CD4-positive, CD25-positive, alpha-beta regulatory T cell (primary cell): ENCODE data around the gene SPACA4. TPM values are rescaled to one million over a fixed set of nuclear protein-coding genes. Genes with fewer than 3 reads are reported as not detected.

Experiments
- ATAC-seq, 2 donors: fragments of 150-1000 bp; cut with Tn5 transposase; one replicate each; pipeline ENCODE4 v1.10.0; 2021; ENCODE audit warnings: low read depth in 2 of 2, moderate number of reproducible peaks in 2 of 2, moderate library complexity in 1 of 2
- DNase-seq, 3 donors: peaks; one replicate each; pipeline versions ENCODE4 v3.0.0 to v3.0.0-alpha.2; 2012 to 2022; ENCODE audit warnings: mixed read lengths in 1 of 3
- H3K27ac ChIP-seq: one replicate; pipeline ENCODE4 v1.7.0; 2013; ENCODE audit warnings: mild to moderate bottlenecking, low read length; ENCODE audit not compliant: insufficient read depth, poor library complexity, severe bottlenecking
- H3K27me3 ChIP-seq: one replicate; pipeline ENCODE4 v1.7.0; 2013; ENCODE audit warnings: low read length; ENCODE audit not compliant: control insufficient read depth, insufficient read depth
- H3K36me3 ChIP-seq: one replicate; pipeline ENCODE4 v1.7.0; 2013; ENCODE audit warnings: mild to moderate bottlenecking, low read length, moderate library complexity; ENCODE audit not compliant: control insufficient read depth, insufficient read depth
- H3K4me1 ChIP-seq: 2 replicates; pipeline ENCODE4 v1.7.0; 2013; ENCODE audit warnings: mild to moderate bottlenecking, low read length; ENCODE audit not compliant: insufficient read depth, control insufficient read depth, poor library complexity, severe bottlenecking
- H3K4me3 ChIP-seq: one replicate; pipeline ENCODE4 v1.7.0; 2013; ENCODE audit warnings: low read depth, mild to moderate bottlenecking, low read length, moderate library complexity
- H3K9me3 ChIP-seq, 2 experiments: 1 replicate in 1 of 2; 2 replicates in 1 of 2; pipeline ENCODE4 v1.7.0; 2013; ENCODE audit warnings: low read length in 2 of 2, mild to moderate bottlenecking in 1 of 2, moderate library complexity in 1 of 2; ENCODE audit not compliant: control insufficient read depth in 2 of 2
- H3K27ac Mint-ChIP-seq, 3 donors: one replicate each; pipeline ENCODE4 v1.8.0; 2020 to 2022; ENCODE audit warnings: mild to moderate bottlenecking in 3 of 3, mixed read lengths in 3 of 3, moderate library complexity in 2 of 3
- H3K27me3 Mint-ChIP-seq: one replicate; pipeline ENCODE4 v1.8.0; 2022; ENCODE audit warnings: mild to moderate bottlenecking, mixed read lengths
- H3K36me3 Mint-ChIP-seq: one replicate; pipeline ENCODE4 v1.8.0; 2020; ENCODE audit warnings: mixed read lengths
- H3K4me1 Mint-ChIP-seq, 4 donors: one replicate each; pipeline ENCODE4 v1.8.0; 2020 to 2022; ENCODE audit warnings: mixed read lengths in 4 of 4, mild to moderate bottlenecking in 1 of 4
- H3K4me3 Mint-ChIP-seq, 4 donors: one replicate each; pipeline ENCODE4 v1.8.0; 2020 to 2022; ENCODE audit warnings: mild to moderate bottlenecking in 4 of 4, mixed read lengths in 4 of 4, moderate library complexity in 3 of 4
- H3K9me3 Mint-ChIP-seq, 7 donors: one replicate each; pipeline ENCODE4 v1.8.0; 2020 to 2022; ENCODE audit warnings: mixed read lengths in 7 of 7, mild to moderate bottlenecking in 3 of 7, moderate library complexity in 2 of 7
- polyA plus RNA-seq, 4 donors: library from polyadenylated mRNA; unstranded; fragments of 300-500 nt; fragmentation: Illumina TruSeq; gene quantifications; one replicate each; pipeline ENCODE4 v1.2.3, GENCODE V29; 2021
- total RNA-seq: library from RNA; stranded (reverse); gene quantifications from one replicate; pipeline ENCODE4 v1.2.3, GENCODE V29; 2022

Gene SPACA4, protein sequence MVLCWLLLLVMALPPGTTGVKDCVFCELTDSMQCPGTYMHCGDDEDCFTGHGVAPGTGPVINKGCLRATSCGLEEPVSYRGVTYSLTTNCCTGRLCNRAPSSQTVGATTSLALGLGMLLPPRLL
- total RNA-seq (not detected), polyA plus RNA-seq (under 1 TPM in 1 of 4 donors, not detected in 3; 0.25 TPM)

DNA sequence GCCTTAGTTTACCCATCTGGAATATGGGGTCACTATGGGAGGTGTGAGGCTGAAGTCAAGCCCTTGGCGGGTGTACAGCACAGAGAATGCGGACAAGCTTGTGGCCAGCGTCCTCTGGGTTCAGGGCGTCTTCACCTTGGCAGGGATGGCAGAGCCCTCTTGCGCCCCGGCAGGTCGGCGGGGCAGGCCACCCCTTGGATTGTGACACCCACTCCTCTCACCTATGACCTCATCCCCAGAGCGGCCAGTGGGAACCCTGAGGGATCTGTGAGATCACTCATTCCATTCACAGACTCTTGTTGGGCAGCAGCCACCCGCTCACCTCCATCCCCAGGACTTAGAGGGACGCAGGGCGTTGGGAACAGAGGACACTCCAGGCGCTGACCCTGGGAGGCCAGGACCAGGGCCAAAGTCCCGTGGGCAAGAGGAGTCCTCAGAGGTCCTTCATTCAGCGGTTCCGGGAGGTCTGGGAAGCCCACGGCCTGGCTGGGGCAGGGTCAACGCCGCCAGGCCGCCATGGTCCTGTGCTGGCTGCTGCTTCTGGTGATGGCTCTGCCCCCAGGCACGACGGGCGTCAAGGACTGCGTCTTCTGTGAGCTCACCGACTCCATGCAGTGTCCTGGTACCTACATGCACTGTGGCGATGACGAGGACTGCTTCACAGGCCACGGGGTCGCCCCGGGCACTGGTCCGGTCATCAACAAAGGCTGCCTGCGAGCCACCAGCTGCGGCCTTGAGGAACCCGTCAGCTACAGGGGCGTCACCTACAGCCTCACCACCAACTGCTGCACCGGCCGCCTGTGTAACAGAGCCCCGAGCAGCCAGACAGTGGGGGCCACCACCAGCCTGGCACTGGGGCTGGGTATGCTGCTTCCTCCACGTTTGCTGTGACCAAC, at the start of gene SPACA4:
TSS of gene SPACA4 (plus strand) at position 280 of the 896 bp plus-strand sequence. CDS start at position 517, 237 bp downstream.
- H3K27ac ChIP-seq: no peak within 1 kb of the TSS
- Mint-ChIP-seq H3K27me3 (no peaks in the 10 kb centered on the region), H3K27ac (no peak within 1 kb of the TSS), H3K4me3 (no peak within 1 kb of the TSS), H3K4me1 (peaks cover 0 to 5% (median 2%) of the 10 kb centered on the region in 4 donors), H3K9me3 (no peaks in the 10 kb centered on the region), H3K36me3 (no peaks in the 10 kb centered on the region)
- peaks cover 7% of the 10 kb centered on the region for H3K4me1 ChIP-seq
- no peak within 1 kb of the TSS for H3K4me3 ChIP-seq
- no peaks in the 10 kb centered on the region for H3K9me3 ChIP-seq
- no peaks in the 10 kb centered on the region for H3K27me3 ChIP-seq
- no peaks in the 10 kb centered on the region for H3K36me3 ChIP-seq
- DNase-seq: no peak
- no peak for ATAC-seq

DNA sequence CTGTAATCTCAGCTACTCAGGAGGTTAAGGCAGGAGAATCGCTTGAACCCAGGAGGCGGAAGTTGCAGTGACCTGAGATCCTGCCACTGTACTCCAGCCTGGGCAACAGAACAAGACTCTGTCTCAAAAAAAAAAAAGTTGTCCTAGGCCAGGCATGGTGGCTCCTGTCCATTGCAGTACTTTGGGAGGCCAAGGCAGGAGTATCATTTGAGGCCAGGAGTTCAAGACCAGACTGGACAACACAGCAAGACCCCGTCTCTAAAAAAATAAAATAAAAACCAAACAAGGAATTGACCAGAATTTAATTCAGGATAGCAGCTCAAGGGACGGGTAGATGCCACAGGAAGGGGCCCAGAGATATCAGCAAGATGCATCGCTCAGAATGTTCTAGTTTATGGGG, 49.7 kb upstream of the SPACA4 start:
- Histone ChIP-seq H3K27me3 (no peaks in the 10 kb centered on the region), H3K27ac (no peak overlapping the region), H3K4me1 (no peaks in the 10 kb centered on the region), H3K9me3 (no peaks in the 10 kb centered on the region), H3K4me3 (no peak overlapping the region), H3K36me3 (no peaks in the 10 kb centered on the region)
- DNase-seq (no peak), ATAC-seq (no peak)
- Mint-ChIP-seq H3K9me3 (no peaks in the 10 kb centered on the region), H3K4me3 (no peak overlapping the region), H3K4me1 (peaks cover 0 to 2% (median 0%) of the 10 kb centered on the region in 4 donors), H3K36me3 (no peaks in the 10 kb centered on the region), H3K27ac (no peak overlapping the region), H3K27me3 (peaks cover 9% of the 10 kb centered on the region)

DNA sequence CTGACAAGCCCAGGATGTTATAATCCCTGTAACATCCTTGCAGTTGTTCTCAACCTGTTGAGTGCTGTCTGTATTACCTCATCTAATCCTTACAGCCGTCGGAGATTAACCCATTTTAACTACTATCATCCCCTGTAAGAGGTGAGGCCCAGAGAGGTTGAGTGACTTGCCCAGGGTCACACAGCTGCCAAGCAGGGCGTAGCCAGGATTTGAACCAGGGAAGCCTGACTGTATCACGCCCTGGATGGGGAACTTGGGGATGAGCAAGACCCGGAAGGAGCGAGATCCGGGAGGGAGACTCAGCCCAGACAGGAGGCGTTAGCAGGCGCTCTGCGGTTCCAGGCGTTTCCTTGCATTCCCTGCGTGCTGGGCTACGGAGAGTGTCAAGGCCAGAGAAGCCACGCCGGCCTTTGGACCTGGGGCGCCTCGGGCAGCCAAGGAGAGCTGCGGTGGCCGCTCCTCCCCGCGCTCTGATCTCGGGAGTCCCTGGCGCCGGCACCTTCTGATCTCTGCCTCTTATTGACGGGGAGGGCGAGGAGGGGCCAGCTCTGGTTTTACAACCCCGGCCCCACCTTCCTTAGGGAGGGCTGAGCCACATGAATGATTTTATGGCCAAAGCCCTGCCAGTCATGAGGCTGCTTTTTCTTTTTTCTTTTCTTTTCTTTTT, 48.4 kb upstream of the SPACA4 start:
- Mint-ChIP-seq H3K9me3 (peaks cover 0 to 2% (median 0%) of the 10 kb centered on the region in 7 donors), H3K27me3 (peaks cover 9% of the 10 kb centered on the region), H3K36me3 (no peaks in the 10 kb centered on the region), H3K4me3 (peak overlapping the region in 1 of 4 donors; percentile 38), H3K27ac (peak overlapping the region in 1 of 3 donors; percentile 77), H3K4me1 (peaks cover 0 to 2% (median 0%) of the 10 kb centered on the region in 4 donors)
- no peak for DNase-seq
- no peak for ATAC-seq
- no peaks in the 10 kb centered on the region for H3K36me3 ChIP-seq
- H3K4me1 ChIP-seq: no peaks in the 10 kb centered on the region
- no peak overlapping the region for H3K27ac ChIP-seq
- no peaks in the 10 kb centered on the region for H3K9me3 ChIP-seq
- H3K4me3 ChIP-seq: no peak overlapping the region
- no peaks in the 10 kb centered on the region for H3K27me3 ChIP-seq

DNA sequence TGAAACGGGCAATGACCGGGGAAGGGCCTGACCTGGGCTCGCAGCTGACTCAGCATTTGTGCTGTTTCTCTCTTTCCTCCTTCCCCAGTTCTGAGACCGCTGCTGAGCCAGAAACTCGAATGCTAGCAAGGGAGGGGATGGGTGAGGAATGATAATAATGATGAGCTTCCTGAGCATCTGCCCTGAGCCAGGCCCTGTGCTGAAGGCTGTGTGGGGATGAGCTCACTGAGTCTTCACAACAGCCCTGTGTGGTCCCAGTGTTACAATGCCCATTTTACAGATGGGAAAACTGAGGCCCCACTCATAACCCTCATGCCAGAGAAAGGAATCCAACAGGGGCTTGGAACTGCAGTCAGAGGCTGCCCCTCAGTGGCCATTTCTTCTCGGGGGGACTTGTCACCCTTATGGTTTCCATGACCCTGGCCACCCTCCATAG, 46.4 kb upstream of the SPACA4 start:
- Histone ChIP-seq H3K4me1 (no peaks in the 10 kb centered on the region), H3K4me3 (no peak overlapping the region), H3K27me3 (no peaks in the 10 kb centered on the region), H3K27ac (no peak overlapping the region), H3K9me3 (no peaks in the 10 kb centered on the region), H3K36me3 (no peaks in the 10 kb centered on the region)
- no peak for DNase-seq
- H3K36me3 Mint-ChIP-seq: no peaks in the 10 kb centered on the region
- no peak overlapping the region for H3K4me3 Mint-ChIP-seq
- H3K4me1 Mint-ChIP-seq: peaks cover 0 to 3% (median under 1%) of the 10 kb centered on the region in 4 donors
- ATAC-seq: no peak
- H3K27me3 Mint-ChIP-seq: peaks cover 9% of the 10 kb centered on the region
- H3K27ac Mint-ChIP-seq: peak overlapping the region in 1 of 3 donors; percentile 46
- peaks cover 0 to 2% (median 0%) of the 10 kb centered on the region in 7 donors for H3K9me3 Mint-ChIP-seq

DNA sequence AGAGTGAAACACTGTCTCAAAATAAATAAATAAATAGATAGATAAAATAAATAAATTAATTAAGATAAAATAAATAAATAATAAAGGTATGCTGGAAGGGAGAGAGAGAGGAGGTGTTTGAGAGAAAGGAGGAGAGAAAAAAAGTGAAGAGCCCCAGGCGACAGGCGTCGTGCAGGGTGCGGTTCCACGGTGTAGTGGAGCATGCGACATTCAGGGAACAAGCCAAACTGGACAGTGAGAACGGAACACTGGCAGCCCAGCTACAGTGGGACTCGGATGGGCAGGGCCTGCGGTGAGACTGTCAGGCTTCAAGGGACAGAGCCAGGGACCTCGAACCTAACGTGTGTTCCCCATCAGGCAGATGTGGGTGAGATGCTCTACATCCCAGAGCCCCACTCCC, 45.1 kb upstream of the SPACA4 start:
- H3K4me1 ChIP-seq: no peaks in the 10 kb centered on the region
- no peaks in the 10 kb centered on the region for H3K36me3 Mint-ChIP-seq
- no peaks in the 10 kb centered on the region for H3K36me3 ChIP-seq
- peaks cover 0 to 2% (median 0%) of the 10 kb centered on the region in 7 donors for H3K9me3 Mint-ChIP-seq
- no peak overlapping the region for H3K4me3 ChIP-seq
- H3K27ac Mint-ChIP-seq: no peak overlapping the region
- H3K4me1 Mint-ChIP-seq: peaks cover 0 to 2% (median under 1%) of the 10 kb centered on the region in 4 donors
- no peak overlapping the region for H3K27ac ChIP-seq
- ATAC-seq (no peak), DNase-seq (no peak)
- H3K4me3 Mint-ChIP-seq: no peak overlapping the region
- no peaks in the 10 kb centered on the region for H3K27me3 ChIP-seq
- H3K27me3 Mint-ChIP-seq: peaks cover 4% of the 10 kb centered on the region
- H3K9me3 ChIP-seq: no peaks in the 10 kb centered on the region

DNA sequence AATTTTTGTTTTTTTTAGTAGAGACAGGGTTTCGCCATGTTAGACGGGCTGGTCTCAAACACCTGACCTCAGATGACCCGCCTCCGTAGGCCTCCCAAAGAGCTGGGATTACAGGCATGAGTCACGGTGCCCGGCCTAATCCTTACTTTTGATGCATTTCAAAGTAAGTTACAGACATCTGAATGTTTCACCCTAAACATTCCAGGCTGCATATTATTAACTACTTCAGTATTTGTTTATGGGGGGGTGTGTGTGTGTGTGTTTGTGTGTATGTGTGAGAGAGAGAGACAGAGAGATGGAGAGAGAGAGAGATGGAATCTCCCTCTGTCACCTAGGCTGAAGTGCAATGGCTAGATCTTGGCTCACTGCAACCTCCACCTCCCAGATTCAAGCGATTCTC, 41.5 kb upstream of the SPACA4 start:
- Mint-ChIP-seq H3K9me3 (peaks cover 0 to 2% (median 0%) of the 10 kb centered on the region in 7 donors), H3K36me3 (no peaks in the 10 kb centered on the region), H3K27me3 (no peaks in the 10 kb centered on the region), H3K4me3 (no peak overlapping the region), H3K27ac (no peak overlapping the region), H3K4me1 (peaks cover 0 to 2% (median under 1%) of the 10 kb centered on the region in 4 donors)
- Histone ChIP-seq H3K4me3 (no peak overlapping the region), H3K4me1 (no peaks in the 10 kb centered on the region), H3K27ac (no peak overlapping the region), H3K36me3 (no peaks in the 10 kb centered on the region), H3K27me3 (no peaks in the 10 kb centered on the region), H3K9me3 (no peaks in the 10 kb centered on the region)
- DNase-seq: no peak
- ATAC-seq: no peak

DNA sequence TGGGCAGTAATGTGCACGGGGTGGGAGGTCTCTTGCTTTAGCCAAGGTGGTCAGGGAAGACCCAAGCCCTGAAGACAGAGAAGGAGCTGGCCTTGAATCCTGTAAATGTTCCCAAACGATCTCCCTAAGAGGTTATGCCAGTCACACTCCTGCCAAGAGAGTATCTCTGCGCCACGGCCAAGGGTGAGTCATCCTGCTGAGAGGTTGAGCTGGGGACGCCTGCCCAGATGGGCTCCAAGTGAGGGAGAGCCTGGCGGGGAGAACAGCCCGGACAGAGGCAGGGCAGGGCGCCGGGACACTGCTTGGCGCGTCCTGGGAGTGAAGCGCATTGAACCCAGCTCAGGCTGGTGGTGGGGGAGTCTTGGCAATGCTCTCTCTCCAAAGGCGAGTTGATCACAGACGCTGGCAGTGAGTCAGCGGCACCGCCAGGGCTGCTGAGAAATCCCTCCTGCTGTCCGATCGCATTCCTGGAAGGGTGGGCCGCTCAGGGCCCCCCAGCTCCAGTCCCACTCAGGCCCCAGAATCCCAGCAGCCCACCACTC, 38.1 kb upstream of the SPACA4 start:
- Histone ChIP-seq H3K4me1 (no peaks in the 10 kb centered on the region), H3K4me3 (no peak overlapping the region), H3K9me3 (no peaks in the 10 kb centered on the region), H3K36me3 (no peaks in the 10 kb centered on the region), H3K27me3 (no peaks in the 10 kb centered on the region), H3K27ac (no peak overlapping the region)
- Mint-ChIP-seq H3K36me3 (no peaks in the 10 kb centered on the region), H3K4me1 (peaks cover 0 to 2% (median under 1%) of the 10 kb centered on the region in 4 donors), H3K27ac (no peak overlapping the region), H3K9me3 (no peaks in the 10 kb centered on the region), H3K27me3 (peaks cover 4% of the 10 kb centered on the region), H3K4me3 (no peak overlapping the region)
- ATAC-seq: no peak
- no peak for DNase-seq
